SK-N-SH (cell line): ENCODE data around the gene ATXN7L3B. TPM values are rescaled to one million over a fixed set of nuclear protein-coding genes. Genes with fewer than 3 reads are reported as not detected.

ENCODE experiments used
- CTCF ChIA-PET: fragments of 300-600, 350-600 bp; formaldehyde crosslinking; extraction: SDS; loops from one replicate; lab custom pipeline; 2021; lab: Yijun Ruan, JAX
- POLR2A ChIA-PET: fragments of 350-600 bp; sonication (Branson Sonifier 250); formaldehyde crosslinking; extraction: SDS; loops from one replicate; lab custom pipeline; 2020; ENCODE audit warnings: antibody characterized with exemption, inconsistent platforms; lab: Yijun Ruan, JAX
- DNase-seq: peaks from one replicate; pipeline ENCODE4 v3.0.0; 2012
- H2AFZ ChIP-seq: fragments of 200-600 bp; sonication (generic); 2 replicates; pipeline ENCODE4 v1.8.1; 2016; ENCODE audit warnings: antibody characterized with exemption, mild to moderate bottlenecking, low read depth
- H3F3A ChIP-seq: fragments of 200-600 bp; sonication (generic); replicated peaks from 2 replicates; pipeline ENCODE3; 2016; ENCODE audit warnings: antibody characterized with exemption, mild to moderate bottlenecking; ENCODE audit not compliant: insufficient read depth
- H3K27ac ChIP-seq, 2 experiments: fragments of 200-500 bp in 1 of 2; fragments of 200-600 bp in 1 of 2; sonication (Bioruptor generic) in 1 of 2; sonication (generic), shearing (Covaris generic) in 1 of 2; 2 replicates each; pipeline versions ENCODE4 v1.5.1 to v1.6.1; 2014 to 2016; ENCODE audit warnings: low read depth in 2 of 2, inconsistent platforms in 1 of 2, low read length in 1 of 2, mild to moderate bottlenecking in 1 of 2, mixed read lengths in 1 of 2
- H3K27me3 ChIP-seq: fragments of 200-600 bp; sonication (generic), shearing (Covaris generic); 2 replicates; pipeline ENCODE4 v1.6.1; 2016; ENCODE audit warnings: mixed run types; ENCODE audit not compliant: insufficient read depth
- H3K36me3 ChIP-seq, 2 experiments: fragments of 200-500 bp in 1 of 2; fragments of 200-600 bp in 1 of 2; sonication (Bioruptor generic) in 1 of 2; sonication (generic) in 1 of 2; replicated peaks in 1 of 2; 2 replicates each; pipeline versions ENCODE3 to v1.5.1; 2014 to 2016; ENCODE audit warnings: low read length in 1 of 2, mild to moderate bottlenecking in 1 of 2; ENCODE audit not compliant: insufficient read depth in 2 of 2, control insufficient read depth in 1 of 2
- H3K4me1 ChIP-seq, 2 experiments: fragments of 200-500 bp in 1 of 2; fragments of 200-600 bp in 1 of 2; sonication (Bioruptor generic) in 1 of 2; sonication (generic), shearing (Covaris generic) in 1 of 2; 2 replicates each; pipeline versions ENCODE4 v1.5.1 to v1.6.1; 2014 to 2016; ENCODE audit warnings: low read depth in 1 of 2, low read length in 1 of 2, mixed run types in 1 of 2; ENCODE audit not compliant: insufficient read depth in 2 of 2, control insufficient read depth in 1 of 2
- H3K4me2 ChIP-seq: fragments of 200-600 bp; sonication (generic), shearing (Covaris generic); 2 replicates; pipeline ENCODE4 v1.6.1; 2017; ENCODE audit warnings: mixed run types
- H3K4me3 ChIP-seq, 2 experiments: fragments of 200-500 bp in 1 of 2; fragments of 200-600 bp in 1 of 2; sonication (Bioruptor generic) in 1 of 2; sonication (generic), shearing (Covaris generic) in 1 of 2; 2 replicates each; pipeline versions ENCODE4 v1.5.1 to v1.8.1; 2014 to 2016; ENCODE audit warnings: low read depth in 2 of 2, inconsistent platforms in 1 of 2, low read length in 1 of 2, mild to moderate bottlenecking in 1 of 2, mixed read lengths in 1 of 2, moderate library complexity in 1 of 2
- H3K79me2 ChIP-seq: fragments of 200-600 bp; sonication (generic); 2 replicates; pipeline ENCODE4 v1.8.1; 2017; ENCODE audit warnings: mild to moderate bottlenecking; ENCODE audit not compliant: insufficient read depth
- H3K9ac ChIP-seq: fragments of 200-600 bp; sonication (generic); 2 replicates; pipeline ENCODE4 v1.6.1; 2017; ENCODE audit warnings: mixed run types
- H3K9me2 ChIP-seq: fragments of 200-600 bp; sonication (generic); 2 replicates; pipeline ENCODE4 v1.6.1; 2017; ENCODE audit warnings: mixed run types
- H3K9me3 ChIP-seq: fragments of 200-600 bp; sonication (generic); 2 replicates; pipeline ENCODE4 v1.6.1; 2017; ENCODE audit warnings: mixed run types, mild to moderate bottlenecking, moderate library complexity
- H4K20me1 ChIP-seq: fragments of 200-600 bp; sonication (generic); 2 replicates; pipeline ENCODE4 v1.6.1; 2017; ENCODE audit warnings: mild to moderate bottlenecking, mixed run types; ENCODE audit not compliant: insufficient read depth
- CHD2 ChIP-seq: fragments of 150-350 bp; IDR thresholded peaks from 2 replicates; pipeline ENCODE4 v1.6.1; 2018; ENCODE audit warnings: low read length; ENCODE audit not compliant: partially characterized antibody
- EZH2phosphoT487 ChIP-seq: fragments of 200-600 bp; sonication (generic); IDR thresholded peaks from 2 replicates; pipeline ENCODE4 v1.6.1; 2017; ENCODE audit warnings: low read depth, mixed run types, mild to moderate bottlenecking, antibody characterized with exemption, moderate library complexity, borderline replicate concordance
- GABPA ChIP-seq: IDR thresholded peaks from 2 replicates; pipeline ENCODE4 v1.4.0; 2012; ENCODE audit warnings: low read depth, mild to moderate bottlenecking
- JUND ChIP-seq: IDR thresholded peaks from 2 replicates; pipeline ENCODE4 v1.4.0; 2012
- MEF2A ChIP-seq: IDR thresholded peaks from 2 replicates; pipeline ENCODE4 v1.4.0; 2012; ENCODE audit warnings: low read depth, borderline replicate concordance
- POLR2AphosphoS5 ChIP-seq: IDR thresholded peaks from 2 replicates; pipeline ENCODE4 v1.6.1; 2012; ENCODE audit warnings: low read depth, low read length
- RAD21 ChIP-seq: IDR thresholded peaks from 2 replicates; pipeline ENCODE4 v1.6.1; 2012; ENCODE audit warnings: mild to moderate bottlenecking, low read length
- RXRA ChIP-seq: IDR thresholded peaks from 2 replicates; pipeline ENCODE4 v1.4.0; 2012; ENCODE audit warnings: low read depth, mild to moderate bottlenecking, borderline replicate concordance
- SMC3 ChIP-seq: IDR thresholded peaks from 2 replicates; pipeline ENCODE4 v1.6.1; 2012; ENCODE audit warnings: low read depth, low read length, improper control_type of control experiment
- TAF1 ChIP-seq: IDR thresholded peaks from 2 replicates; pipeline ENCODE4 v1.6.1; 2012; ENCODE audit warnings: low read depth, mild to moderate bottlenecking, low read length, moderate library complexity, borderline replicate concordance
- TEAD4 ChIP-seq: IDR thresholded peaks from 2 replicates; pipeline ENCODE4 v1.4.0; 2012; ENCODE audit warnings: mild to moderate bottlenecking, borderline replicate concordance; ENCODE audit not compliant: insufficient read depth
- WGBS: methylation state at CpG from one replicate; pipeline ENCODE4 v1.1.6; 2017; ENCODE audit warnings: low lambda C conversion rate; 5-methylcytosine and 5-hydroxymethylcytosine counted together
- polyA plus RNA-seq, 3 experiments: library from polyadenylated mRNA; depleted of rRNA; stranded (reverse); fragments of >200 nt; gene quantifications; 2 replicates each; pipeline ENCODE4 v1.2.3, GENCODE V29; 2012
- TF ChIP-seq, protein P1 (sequence below): IDR thresholded peaks from 2 replicates; pipeline ENCODE4 v1.6.1; 2012; ENCODE audit warnings: mild to moderate bottlenecking, low read depth, low read length, moderate library complexity
- TF ChIP-seq, protein P2 (sequence below): fragments of 200-600 bp; sonication (generic); IDR thresholded peaks from 2 replicates; pipeline ENCODE4 v1.6.1; 2017; ENCODE audit warnings: antibody characterized with exemption, mild to moderate bottlenecking, moderate library complexity
- TF ChIP-seq, protein P3 (sequence below): IDR thresholded peaks from 2 replicates; pipeline ENCODE4 v1.4.0; 2012; ENCODE audit warnings: low read depth, borderline replicate concordance

ATXN7L3B gene
- polyA plus RNA-seq, 1 of the 3 experiments (the other 2 are of a cell fraction), result 13.8 TPM

DNA sequence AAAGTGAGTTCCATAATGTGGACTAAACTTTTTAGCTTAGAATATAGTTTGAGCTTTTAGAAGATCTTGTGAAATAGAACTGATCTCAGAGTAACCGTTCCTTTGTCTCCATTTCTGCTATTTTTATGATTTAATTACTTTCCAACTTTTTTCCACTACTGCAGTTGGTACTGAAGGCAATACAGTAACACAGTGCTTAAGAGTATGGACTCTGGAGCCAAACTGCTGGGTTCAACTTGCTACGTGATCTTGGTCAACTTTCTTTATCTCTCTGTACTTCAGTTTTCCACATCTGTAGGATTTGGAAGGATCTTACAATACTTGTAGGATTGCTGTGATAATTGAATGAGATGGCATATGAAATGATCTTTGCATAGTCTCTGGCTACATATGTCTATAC lies 40.9 kb downstream of the ATXN7L3B start:
- Histone ChIP-seq H3F3A (no peaks in the 10 kb centered on the region), H3K4me1 (no peaks in the 10 kb centered on the region; a peak in 1 of 4 replicates), H3K36me3 (no peaks in the 10 kb centered on the region), H4K20me1 (no peaks in the 10 kb centered on the region), H3K4me3 (no peak overlapping the region), H3K4me2 (no peak overlapping the region), H3K9ac (no peak overlapping the region), H3K9me2 (no peaks in the 10 kb centered on the region), H3K79me2 (no peaks in the 10 kb centered on the region), H2AFZ (no peak overlapping the region), H3K27me3 (no peaks in the 10 kb centered on the region), H3K27ac (no peak overlapping the region), H3K9me3 (no peaks in the 10 kb centered on the region)
- ChIA-PET CTCF (interaction anchor here (1.2 kb wide), 1 partner anchor 89 kb away, joined by 3 read pairs; no protein-coding TSS in a partner anchor), POLR2A (no interaction called here)
- DNase-seq, result no peak
- 38% methylated on average over 2 of the region's 2 CpGs for WGBS
- TF ChIP-seq POLR2AphosphoS5 (no peak), MEF2A (no peak), CHD2 (no peak), RAD21 (no peak), GABPA (no peak), JUND (no peak)
- TF ChIP-seq, protein P1, sequence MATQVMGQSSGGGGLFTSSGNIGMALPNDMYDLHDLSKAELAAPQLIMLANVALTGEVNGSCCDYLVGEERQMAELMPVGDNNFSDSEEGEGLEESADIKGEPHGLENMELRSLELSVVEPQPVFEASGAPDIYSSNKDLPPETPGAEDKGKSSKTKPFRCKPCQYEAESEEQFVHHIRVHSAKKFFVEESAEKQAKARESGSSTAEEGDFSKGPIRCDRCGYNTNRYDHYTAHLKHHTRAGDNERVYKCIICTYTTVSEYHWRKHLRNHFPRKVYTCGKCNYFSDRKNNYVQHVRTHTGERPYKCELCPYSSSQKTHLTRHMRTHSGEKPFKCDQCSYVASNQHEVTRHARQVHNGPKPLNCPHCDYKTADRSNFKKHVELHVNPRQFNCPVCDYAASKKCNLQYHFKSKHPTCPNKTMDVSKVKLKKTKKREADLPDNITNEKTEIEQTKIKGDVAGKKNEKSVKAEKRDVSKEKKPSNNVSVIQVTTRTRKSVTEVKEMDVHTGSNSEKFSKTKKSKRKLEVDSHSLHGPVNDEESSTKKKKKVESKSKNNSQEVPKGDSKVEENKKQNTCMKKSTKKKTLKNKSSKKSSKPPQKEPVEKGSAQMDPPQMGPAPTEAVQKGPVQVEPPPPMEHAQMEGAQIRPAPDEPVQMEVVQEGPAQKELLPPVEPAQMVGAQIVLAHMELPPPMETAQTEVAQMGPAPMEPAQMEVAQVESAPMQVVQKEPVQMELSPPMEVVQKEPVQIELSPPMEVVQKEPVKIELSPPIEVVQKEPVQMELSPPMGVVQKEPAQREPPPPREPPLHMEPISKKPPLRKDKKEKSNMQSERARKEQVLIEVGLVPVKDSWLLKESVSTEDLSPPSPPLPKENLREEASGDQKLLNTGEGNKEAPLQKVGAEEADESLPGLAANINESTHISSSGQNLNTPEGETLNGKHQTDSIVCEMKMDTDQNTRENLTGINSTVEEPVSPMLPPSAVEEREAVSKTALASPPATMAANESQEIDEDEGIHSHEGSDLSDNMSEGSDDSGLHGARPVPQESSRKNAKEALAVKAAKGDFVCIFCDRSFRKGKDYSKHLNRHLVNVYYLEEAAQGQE, result no peak
- TF ChIP-seq, protein P2, sequence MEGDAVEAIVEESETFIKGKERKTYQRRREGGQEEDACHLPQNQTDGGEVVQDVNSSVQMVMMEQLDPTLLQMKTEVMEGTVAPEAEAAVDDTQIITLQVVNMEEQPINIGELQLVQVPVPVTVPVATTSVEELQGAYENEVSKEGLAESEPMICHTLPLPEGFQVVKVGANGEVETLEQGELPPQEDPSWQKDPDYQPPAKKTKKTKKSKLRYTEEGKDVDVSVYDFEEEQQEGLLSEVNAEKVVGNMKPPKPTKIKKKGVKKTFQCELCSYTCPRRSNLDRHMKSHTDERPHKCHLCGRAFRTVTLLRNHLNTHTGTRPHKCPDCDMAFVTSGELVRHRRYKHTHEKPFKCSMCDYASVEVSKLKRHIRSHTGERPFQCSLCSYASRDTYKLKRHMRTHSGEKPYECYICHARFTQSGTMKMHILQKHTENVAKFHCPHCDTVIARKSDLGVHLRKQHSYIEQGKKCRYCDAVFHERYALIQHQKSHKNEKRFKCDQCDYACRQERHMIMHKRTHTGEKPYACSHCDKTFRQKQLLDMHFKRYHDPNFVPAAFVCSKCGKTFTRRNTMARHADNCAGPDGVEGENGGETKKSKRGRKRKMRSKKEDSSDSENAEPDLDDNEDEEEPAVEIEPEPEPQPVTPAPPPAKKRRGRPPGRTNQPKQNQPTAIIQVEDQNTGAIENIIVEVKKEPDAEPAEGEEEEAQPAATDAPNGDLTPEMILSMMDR, result no peak

DNA sequence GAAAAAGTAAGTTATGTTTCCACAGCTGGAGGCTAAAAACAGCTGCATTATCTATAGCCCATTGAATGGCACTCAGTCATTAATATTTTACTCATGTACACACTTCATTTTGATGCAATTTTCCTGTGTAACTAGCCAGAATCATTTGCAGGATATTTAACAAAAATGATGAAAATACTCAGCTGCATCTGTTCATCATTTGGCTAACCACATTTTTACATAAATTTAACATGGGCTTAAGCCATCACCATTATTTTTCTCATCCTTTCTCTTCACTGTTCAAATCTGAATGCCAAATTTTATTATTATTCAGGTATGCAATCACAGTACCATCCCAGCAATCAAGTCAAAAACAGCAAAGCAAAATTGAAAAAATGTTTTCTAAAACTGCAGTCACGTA lies 41.8 kb downstream of the ATXN7L3B start:
- TF ChIP-seq SMC3 (no peak), RXRA (no peak), TAF1 (no peak), EZH2phosphoT487 (no peak), TEAD4 (no peak), POLR2AphosphoS5 (no peak), GABPA (no peak)
- TF ChIP-seq, protein P3, sequence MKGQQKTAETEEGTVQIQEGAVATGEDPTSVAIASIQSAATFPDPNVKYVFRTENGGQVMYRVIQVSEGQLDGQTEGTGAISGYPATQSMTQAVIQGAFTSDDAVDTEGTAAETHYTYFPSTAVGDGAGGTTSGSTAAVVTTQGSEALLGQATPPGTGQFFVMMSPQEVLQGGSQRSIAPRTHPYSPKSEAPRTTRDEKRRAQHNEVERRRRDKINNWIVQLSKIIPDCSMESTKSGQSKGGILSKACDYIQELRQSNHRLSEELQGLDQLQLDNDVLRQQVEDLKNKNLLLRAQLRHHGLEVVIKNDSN, result no peak
- Histone ChIP-seq H3K9me3 (no peaks in the 10 kb centered on the region), H3K9ac (no peak overlapping the region), H3K79me2 (no peaks in the 10 kb centered on the region), H3K4me2 (no peak overlapping the region), H2AFZ (no peak overlapping the region), H4K20me1 (no peaks in the 10 kb centered on the region), H3K36me3 (no peaks in the 10 kb centered on the region), H3K27ac (no peak overlapping the region), H3F3A (no peaks in the 10 kb centered on the region), H3K27me3 (no peaks in the 10 kb centered on the region), H3K4me1 (no peaks in the 10 kb centered on the region; a peak in 1 of 4 replicates), H3K4me3 (no peak overlapping the region), H3K9me2 (no peaks in the 10 kb centered on the region)
- 30% methylated on average over 1 of the region's 1 CpG for WGBS
- ChIA-PET POLR2A (no interaction called here), CTCF (interaction anchor here (0.6 to 1.2 kb wide), 2 partner anchors 90 to 109 kb away, joined by 3 to 4 read pairs; no protein-coding TSS in a partner anchor)
- DNase-seq, result no peak
